Measurements from ENCODE around the gene GALNT11.
"Not testable (repeated sequence)": the region's sequence is repeated elsewhere in the genome, so short reads cannot be mapped to it uniquely, and the experiment has no call there.

GALNT11 gene

GRCh38 chr7:152006336-152006735, 19.1 kb upstream of the GALNT11 start:
- Histone ChIP-seq H3K9me3 (ENCODE audit: control insufficient read depth in 2 of 2, low read length in 2 of 2) (no peaks in the 10 kb centered on the region), H3K4me3 (ENCODE audit: low read length in 2 of 2) (no peak overlapping the region), H3K4me1 (ENCODE audit: control insufficient read depth, insufficient read depth, low read length) (no peaks in the 10 kb centered on the region), H3K27me3 (ENCODE audit: control insufficient read depth in 1 of 2, insufficient read depth in 2 of 2, low read length in 2 of 2) (peaks cover 0 to 5% of the 10 kb centered on the region in 2 donors), H3K27ac (ENCODE audit: low read length) (no peak overlapping the region), H3K9ac (ENCODE audit: low read length in 2 of 2) (no peak overlapping the region), H3K36me3 (ENCODE audit: control insufficient read depth in 2 of 2, insufficient read depth in 2 of 2, low read length in 2 of 2) (no peaks in the 10 kb centered on the region)

- H3K9ac ChIP-seq (ENCODE audit: low read length in 2 of 2) = no peak overlapping the region
- no peak overlapping the region for H3K4me3 ChIP-seq (ENCODE audit: low read length in 2 of 2)
- H3K27me3 ChIP-seq (ENCODE audit: control insufficient read depth in 1 of 2, insufficient read depth in 2 of 2, low read length in 2 of 2) = peaks cover 0 to 7% of the 10 kb centered on the region in 2 donors
- no peaks in the 10 kb centered on the region for H3K4me1 ChIP-seq (ENCODE audit: control insufficient read depth, insufficient read depth, low read length)
- no peak overlapping the region for H3K27ac ChIP-seq (ENCODE audit: low read length)
- no peaks in the 10 kb centered on the region for H3K36me3 ChIP-seq (ENCODE audit: control insufficient read depth in 2 of 2, insufficient read depth in 2 of 2, low read length in 2 of 2)
- peaks cover 2% of the 10 kb centered on the region in 2 donors for H3K9me3 ChIP-seq (ENCODE audit: control insufficient read depth in 2 of 2, low read length in 2 of 2)
These were observed 13.6 kb upstream of the GALNT11 start for GRCh38 chr7:152011860-152012259.

GRCh38 chr7:152013230-152013629, 12.2 kb upstream of the GALNT11 start:
- Histone ChIP-seq H3K36me3 (ENCODE audit: control insufficient read depth in 2 of 2, insufficient read depth in 2 of 2, low read length in 2 of 2) (no peaks in the 10 kb centered on the region), H3K9me3 (ENCODE audit: control insufficient read depth in 2 of 2, low read length in 2 of 2) (peaks cover 2% of the 10 kb centered on the region in 2 donors), H3K4me3 (ENCODE audit: low read length in 2 of 2) (no peak overlapping the region), H3K9ac (ENCODE audit: low read length in 2 of 2) (no peak overlapping the region), H3K27ac (ENCODE audit: low read length) (no peak overlapping the region), H3K4me1 (ENCODE audit: control insufficient read depth, insufficient read depth, low read length) (no peaks in the 10 kb centered on the region), H3K27me3 (ENCODE audit: control insufficient read depth in 1 of 2, insufficient read depth in 2 of 2, low read length in 2 of 2) (peaks cover 0 to 7% of the 10 kb centered on the region in 2 donors)

GRCh38 chr7:152013974-152014373, 11.5 kb upstream of the GALNT11 start:
- H3K4me1 ChIP-seq (ENCODE audit: control insufficient read depth, insufficient read depth, low read length) = no peaks in the 10 kb centered on the region

GRCh38 chr7:152014722-152015121, 10.8 kb upstream of the GALNT11 start:
- Histone ChIP-seq H3K36me3 (ENCODE audit: control insufficient read depth in 2 of 2, insufficient read depth in 2 of 2, low read length in 2 of 2) (no peaks in the 10 kb centered on the region), H3K27ac (ENCODE audit: low read length) (no peak overlapping the region), H3K9ac (ENCODE audit: low read length in 2 of 2) (no peak overlapping the region), H3K4me1 (ENCODE audit: control insufficient read depth, insufficient read depth, low read length) (no peaks in the 10 kb centered on the region), H3K4me3 (ENCODE audit: low read length in 2 of 2) (no peak overlapping the region), H3K9me3 (ENCODE audit: control insufficient read depth in 2 of 2, low read length in 2 of 2) (peaks cover 2% of the 10 kb centered on the region in 2 donors), H3K27me3 (ENCODE audit: control insufficient read depth in 1 of 2, insufficient read depth in 2 of 2, low read length in 2 of 2) (peaks cover 0 to 4% of the 10 kb centered on the region in 2 donors)

More at GRCh38 chr7:152013974-152014373, 11.5 kb upstream of the GALNT11 start:
- no peak overlapping the region for H3K9ac ChIP-seq (ENCODE audit: low read length in 2 of 2)
- H3K27ac ChIP-seq (ENCODE audit: low read length) = no peak overlapping the region
- H3K4me3 ChIP-seq (ENCODE audit: low read length in 2 of 2) = no peak overlapping the region
- H3K36me3 ChIP-seq (ENCODE audit: control insufficient read depth in 2 of 2, insufficient read depth in 2 of 2, low read length in 2 of 2) = no peaks in the 10 kb centered on the region
- peaks cover 2% of the 10 kb centered on the region in 2 donors for H3K9me3 ChIP-seq (ENCODE audit: control insufficient read depth in 2 of 2, low read length in 2 of 2)
- H3K27me3 ChIP-seq (ENCODE audit: control insufficient read depth in 1 of 2, insufficient read depth in 2 of 2, low read length in 2 of 2) = peaks cover 0 to 7% of the 10 kb centered on the region in 2 donors

- H3K36me3 ChIP-seq (ENCODE audit: control insufficient read depth in 2 of 2, insufficient read depth in 2 of 2, low read length in 2 of 2) = no peaks in the 10 kb centered on the region
- H3K4me1 ChIP-seq (ENCODE audit: control insufficient read depth, insufficient read depth, low read length) = no peaks in the 10 kb centered on the region
- peaks cover 0 to 4% of the 10 kb centered on the region in 2 donors for H3K27me3 ChIP-seq (ENCODE audit: control insufficient read depth in 1 of 2, insufficient read depth in 2 of 2, low read length in 2 of 2)
- peaks cover 2% of the 10 kb centered on the region in 2 donors for H3K9me3 ChIP-seq (ENCODE audit: control insufficient read depth in 2 of 2, low read length in 2 of 2)
- H3K27ac ChIP-seq (ENCODE audit: low read length) = no peak overlapping the region
- H3K4me3 ChIP-seq (ENCODE audit: low read length in 2 of 2) = no peak overlapping the region
- no peak overlapping the region for H3K9ac ChIP-seq (ENCODE audit: low read length in 2 of 2)
These were observed 9.9 kb upstream of the GALNT11 start for GRCh38 chr7:152015600-152015999.

GRCh38 chr7:152016947-152017346, 8.5 kb upstream of the GALNT11 start:
- H3K36me3 ChIP-seq (ENCODE audit: control insufficient read depth in 2 of 2, insufficient read depth in 2 of 2, low read length in 2 of 2) = no peaks in the 10 kb centered on the region
- H3K27ac ChIP-seq (ENCODE audit: low read length) = no peak overlapping the region
- no peaks in the 10 kb centered on the region for H3K4me1 ChIP-seq (ENCODE audit: control insufficient read depth, insufficient read depth, low read length)
- H3K9me3 ChIP-seq (ENCODE audit: control insufficient read depth in 2 of 2, low read length in 2 of 2) = peaks cover 2% of the 10 kb centered on the region in 2 donors
- H3K4me3 ChIP-seq (ENCODE audit: low read length in 2 of 2) = no peak overlapping the region
- no peak overlapping the region for H3K9ac ChIP-seq (ENCODE audit: low read length in 2 of 2)
- H3K27me3 ChIP-seq (ENCODE audit: control insufficient read depth in 1 of 2, insufficient read depth in 2 of 2, low read length in 2 of 2) = peaks cover 0 to under 1% of the 10 kb centered on the region in 2 donors

GRCh38 chr7:152017683-152018082, 7.8 kb upstream of the GALNT11 start:
- H3K9me3 ChIP-seq (ENCODE audit: control insufficient read depth in 2 of 2, low read length in 2 of 2); H3K27ac ChIP-seq (ENCODE audit: low read length); H3K27me3 ChIP-seq (ENCODE audit: control insufficient read depth in 1 of 2, insufficient read depth in 2 of 2, low read length in 2 of 2); H3K36me3 ChIP-seq (ENCODE audit: control insufficient read depth in 2 of 2, insufficient read depth in 2 of 2, low read length in 2 of 2); H3K4me1 ChIP-seq (ENCODE audit: control insufficient read depth, insufficient read depth, low read length); H3K9ac ChIP-seq (ENCODE audit: low read length in 2 of 2); H3K4me3 ChIP-seq (ENCODE audit: low read length in 2 of 2): not testable (repeated sequence)

- H3K36me3 ChIP-seq (ENCODE audit: control insufficient read depth in 2 of 2, insufficient read depth in 2 of 2, low read length in 2 of 2); H3K27me3 ChIP-seq (ENCODE audit: control insufficient read depth in 1 of 2, insufficient read depth in 2 of 2, low read length in 2 of 2); H3K9ac ChIP-seq (ENCODE audit: low read length in 2 of 2); H3K4me3 ChIP-seq (ENCODE audit: low read length in 2 of 2); H3K4me1 ChIP-seq (ENCODE audit: control insufficient read depth, insufficient read depth, low read length); H3K9me3 ChIP-seq (ENCODE audit: control insufficient read depth in 2 of 2, low read length in 2 of 2); H3K27ac ChIP-seq (ENCODE audit: low read length): not testable (repeated sequence)
These were observed 3.7 kb upstream of the GALNT11 start for GRCh38 chr7:152021740-152022139.

- peak overlapping the region; percentile 79 for H3K27ac ChIP-seq (ENCODE audit: low read length)
These were observed 740 bp downstream of the GALNT11 start for GRCh38 chr7:152025937-152026890.

More at GRCh38 chr7:152025937-152026890, 740 bp downstream of the GALNT11 start:
- H3K27me3 ChIP-seq (ENCODE audit: control insufficient read depth in 1 of 2, insufficient read depth in 2 of 2, low read length in 2 of 2) = no peaks in the 10 kb centered on the region
- peak overlapping the region; percentile 73 to 95 for H3K9ac ChIP-seq (ENCODE audit: low read length in 2 of 2)
- H3K4me1 ChIP-seq (ENCODE audit: control insufficient read depth, insufficient read depth, low read length) = peaks cover 10% of the 10 kb centered on the region
- H3K36me3 ChIP-seq (ENCODE audit: control insufficient read depth in 2 of 2, insufficient read depth in 2 of 2, low read length in 2 of 2) = peaks cover 0 to 3% of the 10 kb centered on the region in 2 donors
- peak overlapping the region; percentile 53 to 93 for H3K4me3 ChIP-seq (ENCODE audit: low read length in 2 of 2)
- H3K9me3 ChIP-seq (ENCODE audit: control insufficient read depth in 2 of 2, low read length in 2 of 2) = no peaks in the 10 kb centered on the region

Data from stomach smooth muscle (tissue), 2 donors.